ENCODE data around the gene CEACAM21. TPM values are rescaled to one million over a fixed set of nuclear protein-coding genes. Genes with fewer than 3 reads are reported as not detected.

CEACAM21 gene
- total and polyA plus RNA-seq, 2 donors (not counting 1 experiment from before 2014, with no cell fraction given) = not detected

- no peaks in the 10 kb centered on the region for H3K4me1 ChIP-seq (ENCODE audit: control insufficient read depth, extremely low read depth, insufficient read depth, low read length)
- H3K27me3 ChIP-seq (ENCODE audit: control insufficient read depth, insufficient read depth, low read length) = no peaks in the 10 kb centered on the region
These were observed 5.8 kb upstream of the CEACAM21 start for GRCh38 chr19:41570179-41570578.

GRCh38 chr19:41570639-41571112 is 5.3 kb upstream of the CEACAM21 start:
- H3K27me3 ChIP-seq (ENCODE audit: control insufficient read depth, insufficient read depth, low read length) = no peaks in the 10 kb centered on the region
- H3K4me3 ChIP-seq (replicated peaks in 1 of 4; ENCODE audit: control extremely low read depth in 1 of 4, insufficient read depth in 1 of 4, low read depth in 3 of 4, low read length in 4 of 4) = no peak overlapping the region
- H3K27ac ChIP-seq (ENCODE audit: insufficient read depth, low read length) = no peak overlapping the region
- H2AFZ ChIP-seq (ENCODE audit: low read length) = no peak overlapping the region
- H3K9ac ChIP-seq (ENCODE audit: insufficient read depth, low read length) = no peak overlapping the region
- no peaks in the 10 kb centered on the region for H4K20me1 ChIP-seq (ENCODE audit: control insufficient read depth, extremely low read depth, insufficient read depth, low read length)
- TF ChIP-seq CTCF (conservative IDR thresholded peaks at IDR 0.05 in 1 of 2, IDR thresholded peaks at IDR 0.05 in 1 of 2; ENCODE audit: low read depth in 1 of 2, low read length in 2 of 2) (peak; percentile 93 to 95), EZH2 (IDR thresholded peaks at IDR 0.05; ENCODE audit: low read length, missing control alignments) (no peak)
- no peaks in the 10 kb centered on the region for H3K4me1 ChIP-seq (ENCODE audit: control insufficient read depth, extremely low read depth, insufficient read depth, low read length)
- H3K4me2 ChIP-seq (ENCODE audit: extremely low read depth, insufficient read depth, low read length) = no peak overlapping the region
- no peaks in the 10 kb centered on the region for H3K9me3 ChIP-seq (ENCODE audit: control insufficient read depth, insufficient read depth, low read depth, low read length)
- H3K36me3 ChIP-seq (ENCODE audit: control insufficient read depth, insufficient read depth, low read length) = no peaks in the 10 kb centered on the region
- peak; percentile 43 to 61 for DNase-seq (ENCODE audit: low read depth in 2 of 2)
- H3K79me2 ChIP-seq (ENCODE audit: control insufficient read depth, insufficient read depth, low read length) = no peaks in the 10 kb centered on the region

More at GRCh38 chr19:41570179-41570578, 5.8 kb upstream of the CEACAM21 start:
- Histone ChIP-seq H3K9ac (ENCODE audit: insufficient read depth, low read length) (no peak overlapping the region), H3K79me2 (ENCODE audit: control insufficient read depth, insufficient read depth, low read length) (no peaks in the 10 kb centered on the region), H3K36me3 (ENCODE audit: control insufficient read depth, insufficient read depth, low read length) (no peaks in the 10 kb centered on the region), H3K4me2 (ENCODE audit: extremely low read depth, insufficient read depth, low read length) (no peak overlapping the region), H4K20me1 (ENCODE audit: control insufficient read depth, extremely low read depth, insufficient read depth, low read length) (no peaks in the 10 kb centered on the region), H2AFZ (ENCODE audit: low read length) (no peak overlapping the region), H3K4me3 (replicated peaks in 1 of 4; ENCODE audit: control extremely low read depth in 1 of 4, insufficient read depth in 1 of 4, low read depth in 3 of 4, low read length in 4 of 4) (no peak overlapping the region), H3K27ac (ENCODE audit: insufficient read depth, low read length) (no peak overlapping the region), H3K9me3 (ENCODE audit: control insufficient read depth, insufficient read depth, low read depth, low read length) (no peaks in the 10 kb centered on the region)
- TF ChIP-seq EZH2 (IDR thresholded peaks at IDR 0.05; ENCODE audit: low read length, missing control alignments) = no peak
- TF ChIP-seq CTCF (conservative IDR thresholded peaks at IDR 0.05 in 1 of 2, IDR thresholded peaks at IDR 0.05 in 1 of 2; ENCODE audit: low read depth in 1 of 2, low read length in 2 of 2) = no peak
- DNase-seq (ENCODE audit: low read depth in 2 of 2) = no peak

GRCh38 chr19:41577144-41577830 is 1.3 kb downstream of the CEACAM21 start:
- no peak overlapping the region for H3K27ac ChIP-seq (ENCODE audit: insufficient read depth, low read length)
- H3K4me3 ChIP-seq (replicated peaks in 1 of 4; ENCODE audit: control extremely low read depth in 1 of 4, insufficient read depth in 1 of 4, low read depth in 3 of 4, low read length in 4 of 4) = no peak overlapping the region
- no peak for TF ChIP-seq CTCF (conservative IDR thresholded peaks at IDR 0.05 in 1 of 2, IDR thresholded peaks at IDR 0.05 in 1 of 2; ENCODE audit: low read depth in 1 of 2, low read length in 2 of 2)
- no peaks in the 10 kb centered on the region for H3K27me3 ChIP-seq (ENCODE audit: control insufficient read depth, insufficient read depth, low read length)
- no peaks in the 10 kb centered on the region for H3K79me2 ChIP-seq (ENCODE audit: control insufficient read depth, insufficient read depth, low read length)
- no peak overlapping the region for H2AFZ ChIP-seq (ENCODE audit: low read length)
- no peak overlapping the region for H3K9ac ChIP-seq (ENCODE audit: insufficient read depth, low read length)
- H3K9me3 ChIP-seq (ENCODE audit: control insufficient read depth, insufficient read depth, low read depth, low read length) = no peaks in the 10 kb centered on the region
- no peaks in the 10 kb centered on the region for H3K4me1 ChIP-seq (ENCODE audit: control insufficient read depth, extremely low read depth, insufficient read depth, low read length)
- H3K36me3 ChIP-seq (ENCODE audit: control insufficient read depth, insufficient read depth, low read length) = no peaks in the 10 kb centered on the region
- DNase-seq (ENCODE audit: low read depth in 2 of 2) = no peak
- H4K20me1 ChIP-seq (ENCODE audit: control insufficient read depth, extremely low read depth, insufficient read depth, low read length) = no peaks in the 10 kb centered on the region
- no peak overlapping the region for H3K4me2 ChIP-seq (ENCODE audit: extremely low read depth, insufficient read depth, low read length)
